Measurements from ENCODE around the gene JMJD7.

The JMJD7 gene

DNA sequence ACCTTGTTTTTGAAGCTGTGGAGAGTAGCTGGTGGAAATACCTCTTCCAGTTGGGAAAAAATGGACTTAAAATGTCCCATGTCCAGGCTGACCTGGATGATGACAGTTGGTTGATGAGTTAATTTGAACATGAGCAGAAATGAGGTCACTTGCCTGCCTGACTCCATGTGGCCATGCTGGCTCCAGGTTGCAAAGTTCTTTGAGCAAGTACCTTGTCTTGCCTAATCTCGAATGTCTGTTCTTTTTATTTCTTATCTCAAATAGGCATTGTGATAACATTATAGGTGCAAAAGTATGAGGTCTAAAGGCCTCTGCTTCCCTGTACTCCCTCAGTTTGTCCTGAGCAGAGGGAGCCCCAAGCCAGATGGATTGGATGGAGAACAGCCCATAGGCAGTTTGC lies 44.6 kb upstream of the JMJD7 start:
- DNase-seq (ENCODE audit: low read depth) = no peak
- TF ChIP-seq, protein P1, sequence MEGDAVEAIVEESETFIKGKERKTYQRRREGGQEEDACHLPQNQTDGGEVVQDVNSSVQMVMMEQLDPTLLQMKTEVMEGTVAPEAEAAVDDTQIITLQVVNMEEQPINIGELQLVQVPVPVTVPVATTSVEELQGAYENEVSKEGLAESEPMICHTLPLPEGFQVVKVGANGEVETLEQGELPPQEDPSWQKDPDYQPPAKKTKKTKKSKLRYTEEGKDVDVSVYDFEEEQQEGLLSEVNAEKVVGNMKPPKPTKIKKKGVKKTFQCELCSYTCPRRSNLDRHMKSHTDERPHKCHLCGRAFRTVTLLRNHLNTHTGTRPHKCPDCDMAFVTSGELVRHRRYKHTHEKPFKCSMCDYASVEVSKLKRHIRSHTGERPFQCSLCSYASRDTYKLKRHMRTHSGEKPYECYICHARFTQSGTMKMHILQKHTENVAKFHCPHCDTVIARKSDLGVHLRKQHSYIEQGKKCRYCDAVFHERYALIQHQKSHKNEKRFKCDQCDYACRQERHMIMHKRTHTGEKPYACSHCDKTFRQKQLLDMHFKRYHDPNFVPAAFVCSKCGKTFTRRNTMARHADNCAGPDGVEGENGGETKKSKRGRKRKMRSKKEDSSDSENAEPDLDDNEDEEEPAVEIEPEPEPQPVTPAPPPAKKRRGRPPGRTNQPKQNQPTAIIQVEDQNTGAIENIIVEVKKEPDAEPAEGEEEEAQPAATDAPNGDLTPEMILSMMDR (IDR thresholded peaks at IDR 0.05; ENCODE audit: control insufficient read depth, insufficient read depth, low read depth, low read length, missing control alignments) = no peak
- no peak overlapping the region for H3K4me3 ChIP-seq (ENCODE audit: control insufficient read depth, low read depth, low read length)

DNA sequence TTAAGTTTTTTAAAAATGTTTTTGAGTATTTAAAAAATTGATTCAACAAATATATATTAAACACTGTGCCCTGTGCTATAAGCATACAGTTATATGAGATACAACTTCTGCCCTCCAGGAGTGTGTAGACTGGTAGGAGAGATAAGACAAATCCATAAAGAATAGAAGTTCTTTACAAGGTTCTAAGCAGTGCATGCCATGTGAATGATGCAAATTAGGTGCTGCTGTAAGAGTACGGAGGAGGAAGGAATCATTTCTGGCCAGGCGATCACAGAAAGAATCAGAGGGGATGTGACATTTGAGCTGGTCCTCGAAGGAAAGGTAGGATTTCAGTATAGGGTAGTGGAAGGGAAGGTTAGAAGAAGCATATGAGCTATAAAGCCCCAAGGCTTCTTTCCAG lies 39.6 kb upstream of the JMJD7 start:
- H3K4me3 ChIP-seq (ENCODE audit: control insufficient read depth, low read depth, low read length) = no peak overlapping the region
- no peak for DNase-seq (ENCODE audit: low read depth)
- TF ChIP-seq, protein P1 (IDR thresholded peaks at IDR 0.05; ENCODE audit: control insufficient read depth, insufficient read depth, low read depth, low read length, missing control alignments) = no peak

DNA sequence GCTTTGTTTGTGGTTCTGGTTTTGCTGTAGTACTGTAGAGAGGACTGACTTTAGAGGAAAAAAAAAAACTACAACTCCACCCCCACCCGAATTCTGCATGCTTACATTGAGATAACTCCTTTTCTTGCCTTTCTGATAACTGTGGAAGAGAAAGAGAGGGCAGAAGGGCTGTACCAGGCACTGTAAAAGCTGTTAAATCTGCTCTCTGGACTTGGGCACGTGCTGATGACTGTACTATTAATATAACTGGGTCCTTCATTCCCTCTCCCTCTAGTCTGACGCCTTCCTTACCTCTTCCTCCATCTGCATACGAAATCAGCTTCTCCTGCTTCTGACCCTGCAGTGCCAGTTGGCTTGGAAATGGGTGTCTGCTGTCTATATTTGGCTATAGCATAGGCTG lies 38.7 kb upstream of the JMJD7 start:
- no peak for DNase-seq (ENCODE audit: low read depth)
- TF ChIP-seq, protein P1 (IDR thresholded peaks at IDR 0.05; ENCODE audit: control insufficient read depth, insufficient read depth, low read depth, low read length, missing control alignments) = no peak
- H3K4me3 ChIP-seq (ENCODE audit: control insufficient read depth, low read depth, low read length) = no peak overlapping the region

DNA sequence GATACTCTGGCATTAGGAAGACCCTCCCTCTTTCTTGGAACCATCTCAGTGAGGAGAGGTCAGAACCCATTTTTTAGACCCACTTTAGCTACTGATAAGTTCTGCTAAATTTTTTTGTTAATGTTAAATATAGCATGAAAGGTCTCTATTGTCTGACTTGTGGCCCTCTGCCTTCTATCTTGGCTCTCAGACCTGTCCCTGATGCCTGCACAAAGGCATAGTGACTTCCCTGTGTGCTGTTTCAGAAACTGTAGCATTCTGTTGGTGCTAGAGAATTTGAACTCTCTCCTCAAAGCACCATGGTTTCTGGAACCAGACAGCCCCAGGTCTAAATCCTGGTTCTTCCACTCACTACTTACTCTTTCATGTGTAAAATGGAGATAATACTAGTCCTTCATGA lies 38.2 kb upstream of the JMJD7 start:
- DNase-seq (ENCODE audit: low read depth) = no peak
- no peak overlapping the region for H3K4me3 ChIP-seq (ENCODE audit: control insufficient read depth, low read depth, low read length)
- TF ChIP-seq, protein P1 (IDR thresholded peaks at IDR 0.05; ENCODE audit: control insufficient read depth, insufficient read depth, low read depth, low read length, missing control alignments) = no peak

DNA sequence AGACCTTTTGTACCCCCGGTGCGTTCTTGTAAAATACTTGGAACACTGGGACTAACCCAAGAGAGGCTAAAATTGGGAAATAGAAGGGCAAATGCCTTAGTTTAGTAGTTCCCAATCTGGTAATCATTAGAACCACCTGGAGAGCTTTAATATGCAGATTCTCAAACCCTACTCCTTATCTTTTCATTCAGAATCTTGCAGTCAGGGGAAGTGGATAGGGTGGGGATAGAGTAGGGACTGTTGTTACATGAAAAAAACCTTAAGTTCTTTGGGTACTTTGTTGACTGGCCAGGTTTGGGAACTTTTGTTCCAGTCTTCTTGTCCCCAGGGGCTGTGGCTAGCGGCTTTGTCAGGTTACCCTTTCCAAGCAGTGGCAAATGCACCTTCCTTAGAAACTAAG lies 37.7 kb upstream of the JMJD7 start:
- no peak for DNase-seq (ENCODE audit: low read depth)
- H3K4me3 ChIP-seq (ENCODE audit: control insufficient read depth, low read depth, low read length) = no peak overlapping the region

DNA sequence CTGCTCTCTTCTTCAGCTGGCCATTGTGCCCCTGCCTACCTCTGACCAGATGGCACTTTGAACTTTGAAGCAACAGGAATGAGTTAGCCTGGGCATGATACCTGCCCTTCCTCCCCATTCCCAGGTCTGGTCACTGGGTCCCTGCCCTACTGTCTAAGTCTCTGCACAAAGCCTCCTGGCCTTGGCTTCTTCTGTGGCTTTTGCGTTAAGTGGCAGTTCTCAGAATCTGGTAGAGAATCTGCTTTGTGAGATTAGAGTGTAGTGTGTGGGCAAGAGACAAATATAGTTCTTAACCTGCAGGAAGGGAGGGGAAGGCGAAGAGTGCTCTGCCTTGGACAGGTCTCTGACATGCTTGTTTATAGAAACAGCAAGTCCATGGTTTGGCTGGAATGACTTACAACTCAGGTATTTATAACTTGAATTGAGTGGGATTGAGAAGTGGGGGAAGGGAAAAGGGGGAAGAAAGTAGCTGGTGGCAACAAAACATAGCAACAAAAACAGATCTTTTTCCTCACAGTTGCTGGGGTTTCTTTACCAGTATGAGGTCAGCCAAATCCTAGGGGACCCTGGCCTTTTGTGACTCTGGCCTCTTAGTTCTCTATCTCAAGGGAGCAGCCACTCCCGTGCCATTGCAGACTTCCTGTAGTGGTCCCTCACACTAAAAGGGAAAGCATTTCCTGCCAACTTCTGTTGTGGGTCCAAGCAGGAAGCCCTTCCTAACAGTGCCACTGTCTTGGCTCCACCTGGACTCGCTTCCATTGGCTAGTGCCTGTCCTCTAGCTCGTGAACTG lies 36.9 kb upstream of the JMJD7 start:
- TF ChIP-seq, protein P1 (IDR thresholded peaks at IDR 0.05; ENCODE audit: control insufficient read depth, insufficient read depth, low read depth, low read length, missing control alignments) = no peak

More for the DNA sequence above, 37.7 kb upstream of the JMJD7 start:
- TF ChIP-seq, protein P1 (IDR thresholded peaks at IDR 0.05; ENCODE audit: control insufficient read depth, insufficient read depth, low read depth, low read length, missing control alignments) = no peak

More for the DNA sequence above, 36.9 kb upstream of the JMJD7 start:
- H3K4me3 ChIP-seq (ENCODE audit: control insufficient read depth, low read depth, low read length) = no peak overlapping the region
- no peak for DNase-seq (ENCODE audit: low read depth)

All from AG09309 (cell line).